CD8-positive, alpha-beta memory T cell (primary cell): ENCODE data around the gene OLIG3. TPM values are rescaled to one million over a fixed set of nuclear protein-coding genes. Genes with fewer than 3 reads are reported as not detected.

Experiments used
- CTCF ChIA-PET: fragments of 350-600 bp; sonication (Branson Sonifier 250); formaldehyde crosslinking; loops from one replicate; lab custom pipeline; 2021; ENCODE audit warnings: antibody characterized with exemption; lab: Charles Lee
- POLR2A ChIA-PET: fragments of 350-600 bp; sonication (Branson Sonifier 250); formaldehyde crosslinking; loops from one replicate; lab custom pipeline; 2021; ENCODE audit warnings: antibody characterized with exemption; lab: Charles Lee
- DNase-seq, 5 donors: peaks; one replicate each; pipeline versions ENCODE4 v3.0.0 to v3.0.0-alpha.2; 2020 to 2022; ENCODE audit warnings: mixed read lengths in 1 of 5
- H3K27ac ChIP-seq: one replicate; pipeline ENCODE4 v1.7.0; 2013; ENCODE audit warnings: low read depth, mild to moderate bottlenecking, low read length, moderate library complexity
- H3K27me3 ChIP-seq: 2 replicates; pipeline ENCODE4 v1.7.0; 2013; ENCODE audit warnings: low read length, mild to moderate bottlenecking; ENCODE audit not compliant: insufficient read depth, poor library complexity, severe bottlenecking
- H3K36me3 ChIP-seq: 2 replicates; pipeline ENCODE4 v1.7.0; 2013; ENCODE audit warnings: mild to moderate bottlenecking, low read length, moderate library complexity; ENCODE audit not compliant: insufficient read depth
- H3K4me1 ChIP-seq: 2 replicates; pipeline ENCODE4 v1.7.0; 2013; ENCODE audit warnings: mild to moderate bottlenecking, low read length, moderate library complexity; ENCODE audit not compliant: insufficient read depth
- H3K4me3 ChIP-seq: 2 replicates; pipeline ENCODE4 v1.7.0; 2013; ENCODE audit warnings: mild to moderate bottlenecking, low read length
- H3K9me3 ChIP-seq: 2 replicates; pipeline ENCODE4 v1.7.0; 2013; ENCODE audit warnings: mild to moderate bottlenecking, low read length
- H3K27ac Mint-ChIP-seq, 8 donors: one replicate each; pipeline ENCODE4 v1.8.0; 2020 to 2021; ENCODE audit warnings: mixed read lengths in 8 of 8, mild to moderate bottlenecking in 6 of 8, inconsistent platforms in 3 of 8, moderate library complexity in 3 of 8
- H3K27me3 Mint-ChIP-seq, 2 donors: one replicate each; pipeline ENCODE4 v1.8.0; 2020 to 2021; ENCODE audit warnings: mixed read lengths in 2 of 2, mild to moderate bottlenecking in 1 of 2, moderate library complexity in 1 of 2
- H3K36me3 Mint-ChIP-seq, 3 donors: one replicate each; pipeline ENCODE4 v1.8.0; 2020 to 2021; ENCODE audit warnings: mixed read lengths in 3 of 3, inconsistent platforms in 1 of 3, mild to moderate bottlenecking in 1 of 3
- H3K4me1 Mint-ChIP-seq, 3 donors: one replicate each; pipeline ENCODE4 v1.8.0; 2020 to 2021; ENCODE audit warnings: mixed read lengths in 3 of 3, inconsistent platforms in 1 of 3, mild to moderate bottlenecking in 1 of 3
- H3K4me3 Mint-ChIP-seq, 7 donors: one replicate each; pipeline ENCODE4 v1.8.0; 2020 to 2021; ENCODE audit warnings: mixed read lengths in 7 of 7, mild to moderate bottlenecking in 6 of 7, moderate library complexity in 4 of 7, inconsistent platforms in 2 of 7
- H3K9me3 Mint-ChIP-seq, 5 donors: one replicate each; pipeline ENCODE4 v1.8.0; 2020 to 2022; ENCODE audit warnings: mixed read lengths in 5 of 5, mild to moderate bottlenecking in 3 of 5, moderate library complexity in 2 of 5, inconsistent platforms in 1 of 5
- polyA plus RNA-seq: library from polyadenylated mRNA; unstranded; fragments of 300-500 nt; fragmentation: Illumina TruSeq; gene quantifications from one replicate; pipeline ENCODE4 v1.2.3, GENCODE V29; 2021
- total RNA-seq, 2 experiments: library from RNA; stranded (reverse); gene quantifications; one replicate each; pipeline ENCODE4 v1.2.3, GENCODE V29; 2021

The OLIG3 gene
- total and polyA plus RNA-seq, 3 experiments from 2014 or later = 0.26 to 0.40 TPM; not detected in 1

DNA sequence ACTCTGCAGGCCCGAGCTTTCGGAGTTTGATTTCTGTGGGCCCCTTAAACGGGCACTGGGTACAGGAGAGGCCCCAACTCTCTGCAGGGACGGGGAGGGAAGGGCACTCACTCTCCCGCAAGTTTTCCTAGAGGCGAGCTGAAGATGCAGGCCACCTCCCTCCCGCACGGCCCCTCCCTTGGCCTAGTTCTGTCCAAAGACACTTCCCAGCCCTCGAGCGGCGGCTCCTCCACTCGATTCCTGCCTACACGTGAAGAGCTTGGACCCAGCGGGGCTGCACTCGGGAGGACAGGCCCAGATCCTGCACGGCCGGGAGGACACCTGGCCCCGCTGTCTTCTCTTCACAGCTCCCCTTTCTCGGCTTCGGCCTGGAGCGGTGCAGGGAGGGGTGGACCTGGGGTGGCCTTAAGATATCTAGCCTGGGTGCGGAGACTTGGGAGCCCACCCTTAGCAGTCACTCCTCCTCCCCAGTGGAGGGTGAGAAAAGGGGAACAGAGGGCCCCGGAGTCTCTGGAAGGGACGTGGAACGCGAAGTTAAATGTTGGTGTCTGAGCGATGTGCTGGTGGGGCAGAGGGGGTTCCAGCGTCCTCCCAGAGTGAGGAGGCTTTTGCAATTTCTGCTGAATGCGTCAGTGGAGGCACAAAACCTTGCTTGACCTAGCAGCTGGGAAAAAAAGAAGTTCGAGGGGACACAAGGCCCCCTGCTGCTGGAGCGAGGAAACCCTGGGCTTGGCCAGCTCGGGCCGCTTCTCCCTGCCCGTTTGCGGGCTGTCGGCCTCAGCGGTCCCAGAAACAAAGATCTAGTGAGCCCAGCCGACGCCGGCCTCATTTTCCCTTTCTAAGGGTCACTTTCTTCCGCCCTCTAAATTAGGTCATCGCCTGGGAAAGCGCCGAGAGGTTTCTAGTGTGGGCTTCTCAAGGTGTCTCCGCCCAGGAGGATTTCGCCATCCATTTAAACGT, 4.9 kb downstream of the OLIG3 start:
- Histone ChIP-seq H3K27me3 (peaks cover 84% of the 10 kb centered on the region), H3K36me3 (no peaks in the 10 kb centered on the region), H3K4me3 (no peak overlapping the region), H3K9me3 (no peaks in the 10 kb centered on the region), H3K4me1 (peaks cover 43% of the 10 kb centered on the region), H3K27ac (no peak overlapping the region)
- POLR2A ChIA-PET = no interaction called here
- peaks cover 32 to 50% (median 39%) of the 10 kb centered on the region in 3 donors for H3K4me1 Mint-ChIP-seq
- H3K27me3 Mint-ChIP-seq = peaks cover 84 to 95% of the 10 kb centered on the region in 2 donors
- peak overlapping the region in 6 of 7 donors; percentile 26 to 83 (median 55) for H3K4me3 Mint-ChIP-seq
- DNase-seq = no peak
- H3K9me3 Mint-ChIP-seq = peaks cover 0 to 15% (median 7%) of the 10 kb centered on the region in 5 donors
- peak overlapping the region in 2 of 8 donors; percentile 4 to 57 for H3K27ac Mint-ChIP-seq
- H3K36me3 Mint-ChIP-seq = no peaks in the 10 kb centered on the region
- CTCF ChIA-PET = interaction anchor here (1.1 kb wide), 1 partner anchor 8 kb away, joined by 3 read pairs; no protein-coding TSS in a partner anchor

DNA sequence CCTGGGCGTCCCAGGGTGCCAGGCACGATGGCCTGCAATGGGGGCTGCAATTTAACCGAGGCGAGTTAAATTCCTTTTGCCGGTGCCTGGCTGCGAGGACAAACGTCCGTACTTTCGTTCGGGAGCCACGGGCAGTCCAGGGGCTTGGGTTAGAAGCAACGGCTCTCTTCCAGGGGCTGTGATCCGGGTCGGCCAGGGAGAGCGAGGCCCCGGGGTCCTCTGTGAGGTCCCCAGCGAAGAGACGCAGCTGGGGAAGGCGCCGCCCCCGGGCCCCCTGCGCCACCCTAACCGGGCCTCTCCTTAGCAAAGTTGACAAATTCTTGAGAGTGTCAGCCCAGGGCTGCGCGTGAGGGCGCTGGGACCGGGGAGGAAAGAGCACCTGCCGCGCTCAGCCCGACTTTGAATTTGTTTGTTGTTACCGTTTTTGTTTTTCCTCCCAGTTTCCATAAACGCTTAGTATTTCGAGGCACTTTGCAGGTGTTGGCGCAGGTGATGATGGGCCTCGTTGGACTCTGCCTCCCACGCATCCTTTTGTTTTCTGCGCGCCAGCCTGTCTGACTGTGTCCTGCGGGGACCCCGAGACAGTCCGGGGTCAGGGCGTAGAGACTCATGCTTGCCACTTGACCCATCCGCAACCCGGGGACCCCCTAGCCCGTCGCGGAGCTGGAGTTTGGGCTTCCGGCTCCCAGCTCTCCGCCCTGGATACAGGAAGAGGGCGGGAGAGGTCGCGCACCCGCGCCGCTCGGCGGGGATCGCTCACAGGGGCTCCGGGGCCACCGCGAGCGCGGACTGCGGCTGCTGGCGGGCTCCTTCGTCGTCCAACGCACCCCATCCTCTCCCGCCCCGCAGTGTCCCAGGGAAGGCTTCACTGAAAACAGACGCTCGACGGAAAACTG, 5.8 kb downstream of the OLIG3 start:
- Histone ChIP-seq H3K27me3 (peaks cover 75% of the 10 kb centered on the region), H3K9me3 (no peaks in the 10 kb centered on the region), H3K36me3 (no peaks in the 10 kb centered on the region), H3K4me1 (peaks cover 34% of the 10 kb centered on the region), H3K4me3 (no peak overlapping the region), H3K27ac (no peak overlapping the region)
- Mint-ChIP-seq H3K4me3 (peak overlapping the region in 6 of 7 donors; percentile 54 to 83 (median 72)), H3K27ac (peak overlapping the region in 1 of 8 donors; percentile 33), H3K4me1 (peaks cover 23 to 40% (median 31%) of the 10 kb centered on the region in 3 donors), H3K36me3 (no peaks in the 10 kb centered on the region), H3K27me3 (peaks cover 75 to 95% of the 10 kb centered on the region in 2 donors), H3K9me3 (peaks cover 0 to 10% (median 2%) of the 10 kb centered on the region in 5 donors)
- ChIA-PET CTCF (interaction anchor here (1.1 kb wide), 1 partner anchor 9 kb away, joined by 3 read pairs; no protein-coding TSS in a partner anchor), POLR2A (no interaction called here)
- DNase-seq = no peak

DNA sequence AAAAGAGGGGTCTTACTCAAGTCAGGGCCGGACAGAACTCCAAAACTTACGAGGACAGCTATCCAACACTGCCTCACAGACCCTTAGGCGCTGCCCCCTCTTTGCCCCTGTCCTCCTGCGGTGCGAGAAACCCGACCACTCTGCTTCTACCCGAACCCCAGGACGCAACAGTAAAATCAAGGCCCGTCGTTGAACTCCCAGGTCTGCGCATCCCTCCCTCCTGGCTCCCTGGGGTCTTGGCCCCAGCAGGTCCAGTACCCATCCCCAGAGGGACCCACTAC, 6.4 kb downstream of the OLIG3 start:
- DNase-seq = no peak
- Mint-ChIP-seq H3K36me3 (no peaks in the 10 kb centered on the region), H3K4me3 (peak overlapping the region in 4 of 7 donors; percentile 4 to 72 (median 38)), H3K9me3 (peaks cover 0 to 8% (median 2%) of the 10 kb centered on the region in 5 donors), H3K4me1 (peaks cover 21 to 36% (median 28%) of the 10 kb centered on the region in 3 donors), H3K27ac (peak overlapping the region in 2 of 8 donors; percentile 21 to 33), H3K27me3 (peaks cover 69 to 92% of the 10 kb centered on the region in 2 donors)
- H3K36me3 ChIP-seq = no peaks in the 10 kb centered on the region
- no peak overlapping the region for H3K4me3 ChIP-seq
- ChIA-PET CTCF (no interaction called here), POLR2A (no interaction called here)
- peaks cover 69% of the 10 kb centered on the region for H3K27me3 ChIP-seq
- H3K4me1 ChIP-seq = peaks cover 28% of the 10 kb centered on the region
- H3K27ac ChIP-seq = no peak overlapping the region
- H3K9me3 ChIP-seq = no peaks in the 10 kb centered on the region

DNA sequence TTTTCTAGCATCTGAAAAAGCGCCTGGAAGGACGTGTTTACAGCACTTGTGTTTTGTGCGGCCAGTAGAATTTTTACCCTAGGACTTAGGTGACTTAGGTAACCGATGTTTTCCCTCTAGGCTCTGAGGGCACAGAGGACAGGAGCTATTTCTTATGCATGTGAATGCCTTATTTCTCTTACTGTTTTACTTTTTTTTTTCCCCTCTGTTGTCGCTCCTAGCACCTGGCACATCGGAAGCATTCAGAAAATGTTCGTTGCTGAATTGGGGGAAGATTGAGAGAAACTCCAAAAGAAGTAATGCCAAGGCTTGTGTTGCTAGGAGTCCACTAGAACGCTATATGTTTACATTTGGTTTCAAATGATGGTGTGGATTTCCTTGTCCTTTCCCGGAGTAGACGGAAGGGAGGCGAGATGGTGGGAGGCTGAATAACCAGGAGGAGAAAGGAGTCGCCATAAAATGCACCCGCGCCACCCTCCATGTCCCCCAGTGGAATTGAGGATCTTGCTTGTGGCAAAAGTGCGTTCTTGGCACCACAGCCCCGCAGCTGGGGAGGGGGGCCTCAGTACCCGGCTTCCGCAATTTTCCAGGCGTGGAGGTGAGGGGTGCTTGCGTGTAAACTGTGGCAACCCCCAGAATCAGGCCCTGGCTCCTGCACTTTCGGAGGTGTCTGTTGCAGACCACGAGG, 6.9 kb downstream of the OLIG3 start:
- peaks cover 64% of the 10 kb centered on the region for H3K27me3 ChIP-seq
- H3K36me3 Mint-ChIP-seq = no peaks in the 10 kb centered on the region
- H3K4me3 Mint-ChIP-seq = peak overlapping the region in 6 of 7 donors; percentile 4 to 72 (median 44)
- peaks cover 16 to 31% (median 24%) of the 10 kb centered on the region in 3 donors for H3K4me1 Mint-ChIP-seq
- no peaks in the 10 kb centered on the region for H3K36me3 ChIP-seq
- ChIA-PET CTCF (interaction anchor here (1.4 kb wide), 1 partner anchor 16 kb away, joined by 3 read pairs; no protein-coding TSS in a partner anchor), POLR2A (no interaction called here)
- peaks cover 68 to 91% of the 10 kb centered on the region in 2 donors for H3K27me3 Mint-ChIP-seq
- no peak overlapping the region for H3K4me3 ChIP-seq
- peak overlapping the region in 2 of 8 donors; percentile 21 to 47 for H3K27ac Mint-ChIP-seq
- peaks cover 23% of the 10 kb centered on the region for H3K4me1 ChIP-seq
- H3K9me3 ChIP-seq = no peaks in the 10 kb centered on the region
- no peak overlapping the region for H3K27ac ChIP-seq
- DNase-seq = no peak
- peaks cover 0 to 6% (median 0%) of the 10 kb centered on the region in 5 donors for H3K9me3 Mint-ChIP-seq

DNA sequence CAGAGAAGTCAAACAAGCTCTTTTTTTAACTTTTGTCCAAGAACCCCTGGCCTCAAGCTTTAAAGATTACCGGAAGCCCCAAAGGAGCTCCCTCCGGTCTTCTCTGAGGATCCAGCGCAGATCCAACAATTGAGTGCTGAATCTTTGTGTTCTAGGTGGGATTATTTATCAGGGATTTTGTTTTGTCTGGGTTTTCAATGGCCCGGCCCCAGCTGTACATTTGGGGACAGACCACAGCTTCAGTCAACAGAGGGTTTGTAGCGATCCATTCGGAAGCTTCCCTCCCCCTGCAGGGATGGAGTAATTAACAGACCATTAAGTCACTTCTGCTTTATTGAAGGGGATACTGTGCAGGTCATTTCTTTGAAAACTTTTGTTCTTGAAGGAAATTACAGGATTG, 7.8 kb downstream of the OLIG3 start:
- peaks cover 63 to 89% of the 10 kb centered on the region in 2 donors for H3K27me3 Mint-ChIP-seq
- Histone ChIP-seq H3K36me3 (no peaks in the 10 kb centered on the region), H3K4me1 (peaks cover 22% of the 10 kb centered on the region), H3K9me3 (no peaks in the 10 kb centered on the region), H3K27ac (no peak overlapping the region), H3K27me3 (peaks cover 58% of the 10 kb centered on the region), H3K4me3 (no peak overlapping the region)
- no peaks in the 10 kb centered on the region for H3K36me3 Mint-ChIP-seq
- no peak overlapping the region for H3K27ac Mint-ChIP-seq
- H3K4me3 Mint-ChIP-seq = no peak overlapping the region
- peaks cover 0 to 8% (median 0%) of the 10 kb centered on the region in 5 donors for H3K9me3 Mint-ChIP-seq
- H3K4me1 Mint-ChIP-seq = peaks cover 15 to 29% (median 24%) of the 10 kb centered on the region in 3 donors
- DNase-seq = no peak
- CTCF ChIA-PET = interaction anchor here (1.4 kb wide), 1 partner anchor 15 kb away, joined by 3 read pairs; no protein-coding TSS in a partner anchor
- POLR2A ChIA-PET = no interaction called here

DNA sequence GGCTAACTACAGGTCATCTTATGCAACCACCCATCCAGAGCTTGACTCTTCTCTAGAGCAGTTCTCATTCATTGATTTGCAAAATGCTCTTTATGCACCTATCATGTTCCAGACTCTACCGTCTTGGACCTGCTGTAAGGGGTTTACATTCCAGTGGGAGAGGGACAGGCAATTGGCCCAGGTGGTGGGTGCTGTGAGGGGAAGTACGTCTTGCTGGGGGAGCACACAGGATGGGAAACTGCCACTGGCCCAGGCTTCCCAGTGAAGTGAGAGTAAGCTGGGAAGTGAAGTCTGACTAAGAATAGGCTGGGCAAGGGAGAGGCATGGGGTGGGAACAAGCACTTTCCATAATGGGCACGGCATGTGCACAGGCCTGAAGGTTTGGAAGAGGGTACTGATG, 13.8 kb downstream of the OLIG3 start:
- Histone ChIP-seq H3K27ac (no peak overlapping the region), H3K4me1 (no peaks in the 10 kb centered on the region), H3K9me3 (no peaks in the 10 kb centered on the region), H3K36me3 (no peaks in the 10 kb centered on the region), H3K27me3 (peaks cover 2% of the 10 kb centered on the region), H3K4me3 (no peak overlapping the region)
- Mint-ChIP-seq H3K27ac (no peak overlapping the region), H3K4me3 (no peak overlapping the region), H3K27me3 (peaks cover 23 to 75% of the 10 kb centered on the region in 2 donors), H3K9me3 (peaks cover 0 to 2% (median 0%) of the 10 kb centered on the region in 5 donors), H3K36me3 (peaks cover 0 to 7% (median 0%) of the 10 kb centered on the region in 3 donors), H3K4me1 (no peaks in the 10 kb centered on the region)
- no peak for DNase-seq
- POLR2A ChIA-PET = no interaction called here
- CTCF ChIA-PET = interaction anchor here (1.0 kb wide), 1 partner anchor 9 kb away, joined by 3 read pairs; no protein-coding TSS in a partner anchor

DNA sequence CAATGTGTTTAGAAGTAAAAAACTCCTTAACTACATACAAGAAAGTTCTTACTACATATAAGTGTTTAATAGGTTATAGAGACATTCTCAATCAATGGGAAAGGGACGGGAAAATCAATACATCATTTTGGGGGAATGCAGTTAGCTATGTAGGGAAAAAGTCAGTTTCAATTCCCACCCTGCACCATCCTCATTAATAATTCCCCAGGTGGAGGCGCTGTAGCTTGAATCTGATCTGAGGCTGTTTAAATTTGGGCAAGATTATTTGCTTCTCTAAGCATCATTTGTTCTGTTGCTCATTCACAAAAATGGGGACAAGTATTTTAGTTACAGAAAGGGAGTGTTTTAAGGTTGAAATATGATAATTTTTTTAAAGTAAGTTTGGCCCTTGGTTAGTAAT, 19.1 kb downstream of the OLIG3 start:
- Mint-ChIP-seq H3K9me3 (no peaks in the 10 kb centered on the region), H3K36me3 (peaks cover 0 to 7% (median 0%) of the 10 kb centered on the region in 3 donors), H3K4me1 (no peaks in the 10 kb centered on the region), H3K27ac (no peak overlapping the region), H3K4me3 (no peak overlapping the region), H3K27me3 (peaks cover 11 to 67% of the 10 kb centered on the region in 2 donors)
- H3K9me3 ChIP-seq = no peaks in the 10 kb centered on the region
- POLR2A ChIA-PET = no interaction called here
- no peak for DNase-seq
- H3K36me3 ChIP-seq = no peaks in the 10 kb centered on the region
- no peak overlapping the region for H3K27ac ChIP-seq
- CTCF ChIA-PET = no interaction called here
- H3K27me3 ChIP-seq = no peaks in the 10 kb centered on the region
- no peak overlapping the region for H3K4me3 ChIP-seq
- H3K4me1 ChIP-seq = no peaks in the 10 kb centered on the region
